WI38 (cell line): Measurements from ENCODE around the gene DEGS1.

Source experiments
- H3K4me3 ChIP-seq: 2 replicates; pipeline ENCODE4 v1.5.1; 2011; ENCODE audit warnings: low read depth, mild to moderate bottlenecking, control low read depth, low read length
- TF ChIP-seq, protein P1 (sequence below): IDR thresholded peaks from 2 replicates; pipeline ENCODE4 v1.5.1; 2012; ENCODE audit warnings: low read depth, mild to moderate bottlenecking, control low read depth, low read length

Gene DEGS1

DNA sequence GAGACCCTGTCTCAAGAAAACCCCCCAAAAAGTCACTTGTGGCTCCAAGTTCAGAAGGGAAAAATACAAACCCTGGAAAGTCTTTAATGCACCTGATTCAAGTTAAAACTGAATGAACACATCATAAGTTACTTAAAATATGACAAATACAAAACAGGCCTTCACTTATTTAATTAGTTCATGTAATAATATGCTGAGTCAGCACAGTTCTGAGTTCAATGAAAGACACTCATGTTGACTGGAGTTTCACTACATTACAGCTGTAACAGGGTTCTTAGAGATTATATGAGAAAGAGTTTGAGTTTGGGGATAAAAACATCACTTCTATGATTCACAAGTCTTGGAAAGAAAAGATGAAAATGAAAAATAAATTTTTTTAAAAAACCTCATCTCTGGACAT lies 51.0 kb downstream of the DEGS1 start:
- no peak overlapping the region for H3K4me3 ChIP-seq
- TF ChIP-seq, protein P1, sequence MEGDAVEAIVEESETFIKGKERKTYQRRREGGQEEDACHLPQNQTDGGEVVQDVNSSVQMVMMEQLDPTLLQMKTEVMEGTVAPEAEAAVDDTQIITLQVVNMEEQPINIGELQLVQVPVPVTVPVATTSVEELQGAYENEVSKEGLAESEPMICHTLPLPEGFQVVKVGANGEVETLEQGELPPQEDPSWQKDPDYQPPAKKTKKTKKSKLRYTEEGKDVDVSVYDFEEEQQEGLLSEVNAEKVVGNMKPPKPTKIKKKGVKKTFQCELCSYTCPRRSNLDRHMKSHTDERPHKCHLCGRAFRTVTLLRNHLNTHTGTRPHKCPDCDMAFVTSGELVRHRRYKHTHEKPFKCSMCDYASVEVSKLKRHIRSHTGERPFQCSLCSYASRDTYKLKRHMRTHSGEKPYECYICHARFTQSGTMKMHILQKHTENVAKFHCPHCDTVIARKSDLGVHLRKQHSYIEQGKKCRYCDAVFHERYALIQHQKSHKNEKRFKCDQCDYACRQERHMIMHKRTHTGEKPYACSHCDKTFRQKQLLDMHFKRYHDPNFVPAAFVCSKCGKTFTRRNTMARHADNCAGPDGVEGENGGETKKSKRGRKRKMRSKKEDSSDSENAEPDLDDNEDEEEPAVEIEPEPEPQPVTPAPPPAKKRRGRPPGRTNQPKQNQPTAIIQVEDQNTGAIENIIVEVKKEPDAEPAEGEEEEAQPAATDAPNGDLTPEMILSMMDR: no peak

DNA sequence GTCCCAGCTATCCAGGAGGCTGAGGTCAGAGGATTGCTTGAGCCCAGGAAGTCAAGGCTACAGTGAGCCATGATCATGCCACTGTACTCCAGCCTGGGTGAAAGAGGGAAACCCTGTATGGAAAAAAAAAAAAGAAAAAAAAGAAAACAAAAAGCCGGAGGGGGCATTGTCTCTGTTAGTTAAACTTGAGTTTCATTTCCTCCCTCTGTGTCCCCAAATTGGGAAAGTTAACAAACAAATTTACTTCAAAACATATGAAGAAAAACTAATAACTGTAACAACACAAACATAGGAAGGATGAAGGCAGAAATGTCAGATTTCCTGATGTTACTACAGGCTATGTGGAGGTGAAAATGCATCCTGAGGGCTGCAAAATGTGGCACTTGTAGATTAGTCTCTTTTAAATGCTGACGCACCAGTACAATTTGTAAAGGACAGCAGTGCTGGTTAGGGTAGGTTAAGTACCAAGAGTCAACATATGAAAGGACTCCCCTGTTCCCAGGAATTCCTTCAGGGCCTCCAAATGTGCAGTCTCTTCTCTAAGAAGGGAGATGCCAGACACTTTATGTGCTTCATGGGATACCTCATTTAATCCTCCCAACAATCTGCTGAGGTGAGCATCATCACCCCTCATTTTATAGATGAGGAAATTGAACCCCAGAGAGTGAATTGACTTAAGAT lies 52.9 kb downstream of the DEGS1 start:
- H3K4me3 ChIP-seq: no peak overlapping the region
- TF ChIP-seq, protein P1: no peak

DNA sequence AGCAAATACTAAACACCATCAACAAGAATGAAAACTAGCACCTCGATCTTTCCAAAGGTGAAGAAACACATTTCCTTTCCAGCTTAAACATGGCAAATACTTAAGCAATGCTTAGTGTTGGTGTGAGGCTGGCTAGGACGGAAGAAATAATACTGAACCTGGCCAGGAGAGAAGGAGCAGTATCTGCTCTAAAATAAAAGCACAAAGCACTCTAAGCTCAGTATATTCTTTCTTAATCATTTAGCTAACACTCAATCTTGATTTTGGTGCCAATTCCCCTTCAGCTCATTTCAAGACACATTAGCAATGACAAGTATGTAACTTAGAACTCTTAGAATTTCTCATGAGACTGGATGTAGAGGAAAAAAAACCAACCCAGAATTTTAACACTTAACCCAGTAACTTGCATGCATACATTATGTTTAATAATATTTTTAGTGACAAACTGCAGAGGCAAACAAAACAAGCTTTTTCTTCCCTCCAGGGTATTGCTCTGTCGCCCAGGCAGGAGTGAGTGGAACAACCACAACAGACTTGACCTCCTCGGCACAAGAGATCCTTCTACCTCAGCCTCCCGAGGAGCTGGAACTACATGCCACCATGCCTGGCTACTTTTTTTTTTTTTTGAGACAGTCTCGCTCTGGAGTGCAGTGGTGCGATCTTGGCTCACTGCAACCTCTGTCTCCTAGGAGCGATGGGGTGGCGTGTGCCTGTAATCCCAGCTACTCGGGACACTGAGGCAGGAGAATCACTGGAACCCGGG lies 54.3 kb downstream of the DEGS1 start:
- TF ChIP-seq, protein P1: no peak
- H3K4me3 ChIP-seq: no peak overlapping the region

DNA sequence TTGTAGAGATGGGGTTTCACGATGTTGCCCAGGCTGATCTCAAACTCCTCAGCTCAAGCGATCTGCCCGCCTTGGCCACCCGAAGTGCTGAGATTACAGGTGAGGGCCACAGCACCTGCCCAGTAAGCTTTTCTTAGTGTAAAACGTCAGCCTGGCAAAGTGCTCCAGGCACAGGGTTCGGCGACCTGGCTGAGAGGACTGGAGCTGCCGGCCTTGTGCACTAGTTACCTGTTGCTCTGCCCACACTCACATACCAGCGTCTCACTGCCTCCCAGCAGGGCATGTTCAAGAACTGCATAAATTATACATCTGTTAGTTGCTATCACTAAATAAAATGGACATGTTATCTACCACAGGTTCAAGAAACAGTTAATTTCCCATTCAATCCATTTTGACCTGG lies 55.2 kb downstream of the DEGS1 start:
- TF ChIP-seq, protein P1: no peak

DNA sequence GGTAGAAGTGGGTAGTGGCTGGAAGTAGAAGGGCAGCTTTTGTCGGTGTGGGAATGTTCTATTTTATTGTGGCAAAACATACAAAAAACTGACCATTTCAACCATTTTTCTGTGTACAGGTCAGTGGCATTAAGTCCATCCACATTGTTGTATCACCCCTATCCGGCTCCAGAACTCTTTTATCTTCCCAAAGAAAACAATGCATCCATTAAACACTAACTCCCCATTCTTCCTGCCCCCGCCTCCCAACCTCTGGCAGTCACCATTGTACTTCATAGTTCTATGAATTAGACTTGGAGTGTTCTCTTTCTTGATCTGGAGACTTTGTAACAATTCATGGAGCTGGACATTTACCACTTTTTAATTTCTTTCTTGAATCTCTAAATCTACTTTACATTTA lies 55.7 kb downstream of the DEGS1 start:
- H3K4me3 ChIP-seq: no peak overlapping the region
- TF ChIP-seq, protein P1: no peak

More for the DNA sequence above, 55.2 kb downstream of the DEGS1 start:
- no peak overlapping the region for H3K4me3 ChIP-seq
